Stimulated activated memory B cell treated with anti-CD40 and anti-IgM and Interleukin-4, amounts not matched to agents 10 μg/mL and 1 μg/mL and 100 μg/mL, for 72 hours (primary cell): ENCODE data around the gene SIK1.

Experiments
- ATAC-seq: fragments of 150-1000 bp; cut with Tn5 transposase; 2 replicates; pipeline ENCODE4 v1.10.0; 2021
- H3K27ac Mint-ChIP-seq: one replicate; pipeline ENCODE4 v1.8.0; 2022; ENCODE audit warnings: mild to moderate bottlenecking, mixed read lengths
- H3K27me3 Mint-ChIP-seq: one replicate; pipeline ENCODE4 v1.8.0; 2022; ENCODE audit warnings: mixed read lengths
- H3K36me3 Mint-ChIP-seq: one replicate; pipeline ENCODE4 v1.8.0; 2022; ENCODE audit warnings: mixed read lengths
- H3K4me1 Mint-ChIP-seq: one replicate; pipeline ENCODE4 v1.8.0; 2022; ENCODE audit warnings: mixed read lengths
- H3K4me3 Mint-ChIP-seq: one replicate; pipeline ENCODE4 v1.8.0; 2022; ENCODE audit warnings: mild to moderate bottlenecking, moderate library complexity, mixed read lengths
- H3K9me3 Mint-ChIP-seq: one replicate; pipeline ENCODE4 v1.8.0; 2022; ENCODE audit warnings: mixed read lengths

The SIK1 gene

DNA sequence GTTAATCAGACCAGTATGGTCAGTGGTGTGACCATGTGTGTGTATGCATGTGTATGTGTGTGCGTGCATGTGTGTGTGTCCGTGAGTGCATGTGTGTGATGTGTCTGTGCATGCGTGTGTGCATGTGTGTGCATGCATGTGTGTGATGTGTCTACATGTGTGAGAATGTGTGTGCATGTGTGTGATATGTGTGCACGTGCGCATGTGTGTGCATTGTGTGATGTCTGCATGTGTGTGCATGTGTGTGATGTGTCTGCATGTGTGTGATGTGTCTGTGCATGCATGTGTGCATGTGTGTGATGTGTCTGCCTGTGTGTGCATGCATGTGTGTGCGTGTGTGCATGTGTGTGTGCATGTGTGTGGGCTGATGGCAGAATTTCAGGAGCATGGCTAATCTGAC is 58.2 kb downstream of the SIK1 start:
- no peaks in the 10 kb centered on the region for H3K9me3 Mint-ChIP-seq
- no peaks in the 10 kb centered on the region for H3K36me3 Mint-ChIP-seq
- no peak for ATAC-seq
- H3K27ac Mint-ChIP-seq = peak overlapping the region; percentile 61
- no peaks in the 10 kb centered on the region for H3K27me3 Mint-ChIP-seq
- H3K4me1 Mint-ChIP-seq = peaks cover 55% of the 10 kb centered on the region
- H3K4me3 Mint-ChIP-seq = no peak overlapping the region

DNA sequence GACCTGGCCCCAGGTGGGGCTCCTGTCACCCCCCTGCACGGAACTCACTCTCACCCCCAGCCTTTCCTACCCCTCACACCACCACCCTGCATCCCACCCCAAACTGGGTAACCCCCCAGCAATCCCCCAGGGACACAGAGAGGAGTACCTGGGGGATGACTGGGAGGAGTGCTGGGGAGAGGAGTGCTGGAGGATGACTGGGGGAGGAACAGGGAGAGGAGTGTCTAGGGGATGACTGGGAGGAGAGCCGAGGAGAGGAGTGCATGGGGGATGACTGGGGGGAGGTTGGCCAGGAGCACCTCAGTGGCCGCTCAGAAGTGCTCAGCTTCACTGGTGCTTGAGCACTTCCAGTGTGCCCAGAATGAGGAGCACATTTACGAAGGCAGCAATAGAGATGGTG is 59.1 kb downstream of the SIK1 start:
- no peaks in the 10 kb centered on the region for H3K9me3 Mint-ChIP-seq
- no peak overlapping the region for H3K4me3 Mint-ChIP-seq
- peak overlapping the region; percentile 17 for H3K27ac Mint-ChIP-seq

DNA sequence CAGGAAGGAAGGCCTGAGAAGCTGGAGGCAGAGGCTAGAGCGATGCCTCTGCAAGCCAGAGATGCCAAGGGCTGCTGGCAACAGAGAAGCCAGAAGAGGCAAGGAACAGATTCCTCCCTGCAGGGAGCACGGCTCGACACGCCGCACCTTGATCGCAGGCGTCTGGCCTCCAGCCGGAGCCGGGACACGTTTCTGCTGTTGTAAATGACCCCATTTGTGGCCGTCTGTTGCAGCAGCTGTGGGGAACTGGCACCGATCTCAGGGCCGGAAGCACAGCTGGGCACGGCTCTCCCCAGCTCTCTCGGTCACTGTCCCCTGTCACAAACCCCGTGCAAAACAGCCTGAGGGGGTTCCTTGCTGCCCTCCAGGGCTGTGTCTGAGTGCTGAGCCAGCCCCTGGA is 59.6 kb downstream of the SIK1 start:
- H3K36me3 Mint-ChIP-seq = no peaks in the 10 kb centered on the region
- peak overlapping the region; percentile 17 for H3K27ac Mint-ChIP-seq
- H3K27me3 Mint-ChIP-seq = no peaks in the 10 kb centered on the region
- no peak overlapping the region for H3K4me3 Mint-ChIP-seq
- ATAC-seq = no peak
- H3K9me3 Mint-ChIP-seq = no peaks in the 10 kb centered on the region
- H3K4me1 Mint-ChIP-seq = peaks cover 61% of the 10 kb centered on the region

More for the DNA sequence above, 59.1 kb downstream of the SIK1 start:
- ATAC-seq = no peak
- no peaks in the 10 kb centered on the region for H3K36me3 Mint-ChIP-seq
- H3K4me1 Mint-ChIP-seq = peaks cover 61% of the 10 kb centered on the region
- H3K27me3 Mint-ChIP-seq = no peaks in the 10 kb centered on the region

DNA sequence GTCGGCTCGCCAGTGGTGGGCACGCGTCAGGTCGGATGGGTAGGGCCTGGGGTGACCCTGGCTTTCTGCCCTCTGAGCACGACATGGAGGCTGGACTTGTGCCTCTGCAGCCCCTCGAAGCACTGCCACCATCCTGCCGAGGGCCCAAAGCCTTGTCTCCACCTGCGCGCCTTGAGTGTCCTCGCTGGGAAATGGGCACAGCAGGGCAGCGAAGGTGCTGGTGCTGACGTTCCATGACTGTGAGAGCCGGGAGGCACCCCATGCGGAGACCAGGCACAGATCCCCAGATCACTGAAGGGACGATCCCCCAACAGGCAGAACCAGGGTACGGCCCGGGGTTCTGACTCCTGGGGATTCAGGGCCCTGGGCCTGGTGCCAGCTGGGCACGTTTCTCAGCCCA is 60.3 kb downstream of the SIK1 start:
- H3K9me3 Mint-ChIP-seq = no peaks in the 10 kb centered on the region
- H3K4me3 Mint-ChIP-seq = no peak overlapping the region
- no peaks in the 10 kb centered on the region for H3K27me3 Mint-ChIP-seq
- H3K27ac Mint-ChIP-seq = no peak overlapping the region
- ATAC-seq = no peak
- H3K4me1 Mint-ChIP-seq = peaks cover 61% of the 10 kb centered on the region
- H3K36me3 Mint-ChIP-seq = no peaks in the 10 kb centered on the region

DNA sequence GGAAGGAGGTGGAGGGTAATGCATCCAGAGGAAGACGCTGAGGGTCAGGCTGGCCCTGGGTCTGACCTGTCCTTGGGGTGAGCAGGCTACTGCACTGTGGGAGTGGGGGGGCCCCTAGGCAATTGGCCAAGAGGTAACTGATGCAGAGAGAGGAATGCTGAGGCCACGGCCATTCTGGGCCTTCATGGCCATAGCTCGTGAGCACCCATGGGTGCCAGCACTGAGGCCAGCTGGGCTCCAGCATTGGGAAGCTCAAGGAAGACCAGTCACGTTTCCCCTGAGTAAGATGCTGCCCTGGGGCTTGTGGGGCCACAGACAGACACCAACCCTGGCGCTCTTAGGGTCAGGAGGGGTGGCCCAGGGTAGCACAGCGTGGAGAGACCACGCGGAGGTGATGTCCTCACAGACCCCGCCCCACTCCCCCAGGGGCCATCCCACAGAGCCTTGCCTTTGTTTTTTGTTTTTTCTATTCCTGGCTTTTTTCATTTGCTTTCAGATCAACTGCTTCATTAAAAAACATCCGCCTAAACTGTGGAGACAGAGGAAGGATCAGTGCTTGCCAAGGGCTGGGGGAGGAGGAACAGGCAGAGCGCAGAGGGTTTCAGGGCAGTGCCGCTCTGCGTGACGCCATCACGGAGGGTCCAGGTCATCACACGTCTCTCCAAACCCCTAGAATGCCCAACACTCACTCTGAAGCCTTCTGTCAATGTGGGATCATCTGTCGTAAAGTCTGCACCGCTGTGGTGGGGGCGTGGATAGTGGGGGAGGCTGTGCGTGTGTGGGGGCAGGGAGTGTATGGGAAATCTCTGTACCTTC is 61.1 kb downstream of the SIK1 start:
- Mint-ChIP-seq H3K27ac (peak overlapping the region; percentile 2), H3K4me1 (peaks cover 61% of the 10 kb centered on the region), H3K9me3 (no peaks in the 10 kb centered on the region), H3K27me3 (no peaks in the 10 kb centered on the region), H3K36me3 (no peaks in the 10 kb centered on the region), H3K4me3 (no peak overlapping the region)
- ATAC-seq = no peak

DNA sequence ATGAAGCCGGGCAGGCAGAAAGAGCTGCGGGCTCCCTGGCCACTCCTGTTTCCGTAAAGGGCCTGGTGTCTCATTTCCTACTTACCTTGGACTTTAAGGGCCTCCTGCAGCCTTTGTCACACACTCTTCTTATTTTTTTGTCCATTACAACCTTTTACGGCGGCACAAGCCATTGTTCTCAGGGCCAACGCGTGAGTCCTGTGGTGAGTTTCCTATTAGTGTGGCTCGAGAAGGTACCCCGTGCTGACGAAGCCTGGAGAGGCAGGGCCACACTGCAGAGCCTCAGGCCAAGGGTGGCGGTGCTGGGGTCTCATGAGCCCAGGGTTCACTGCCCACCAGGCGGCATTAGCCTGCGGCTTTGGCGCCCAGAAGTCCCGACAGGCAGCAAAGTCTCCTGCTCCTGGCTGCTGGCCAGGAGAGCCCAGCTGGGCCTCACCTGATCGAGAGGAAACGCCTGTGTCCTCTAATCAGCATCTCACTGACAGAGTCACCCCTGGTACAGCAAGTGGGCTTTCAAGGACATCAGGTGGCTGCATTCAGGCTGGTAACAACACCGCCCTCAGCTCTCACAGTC is 62.0 kb downstream of the SIK1 start:
- Mint-ChIP-seq H3K4me1 (peaks cover 61% of the 10 kb centered on the region), H3K27ac (peak overlapping the region; percentile 2), H3K36me3 (no peaks in the 10 kb centered on the region), H3K9me3 (no peaks in the 10 kb centered on the region), H3K4me3 (no peak overlapping the region), H3K27me3 (no peaks in the 10 kb centered on the region)
- ATAC-seq = no peak
